ENCODE measurements around the gene ASRGL1.
"Not testable (repeated sequence)": the region's sequence is repeated elsewhere in the genome, so short reads cannot be mapped to it uniquely, and the experiment has no call there.

ASRGL1 gene

GRCh38 chr11:62338218-62338617, 970 bp downstream of the ASRGL1 start:
- ChIA-PET POLR2A (no interaction called here), CTCF (interaction anchor here (0.6 to 5.0 kb wide), 8 partner anchors 15 to 166 kb away, joined by 3 to 58 read pairs (median 4); no protein-coding TSS in a partner anchor)
- peak overlapping the region; percentile 63 for H3K4me3 ChIP-seq (ENCODE audit: low read depth, low read length)
- DNase-seq (ENCODE audit: low read depth, low spot score), result no peak
- no peak for TF ChIP-seq CTCF (IDR thresholded peaks at IDR 0.05; ENCODE audit: insufficient read depth, low read length, missing control alignments)

- POLR2A ChIA-PET, result no interaction called here
- CTCF ChIA-PET, result interaction anchor here (1.2 to 5.0 kb wide), 14 partner anchors 10 to 204 kb away, joined by 3 to 58 read pairs (median 4); no protein-coding TSS in a partner anchor
- TF ChIP-seq CTCF (IDR thresholded peaks at IDR 0.05; ENCODE audit: insufficient read depth, low read length, missing control alignments), result peak; percentile 67
- DNase-seq (ENCODE audit: low read depth, low spot score), result peak; percentile 12
- H3K4me3 ChIP-seq (ENCODE audit: low read depth, low read length), result no peak overlapping the region
Measured at GRCh38 chr11:62340269-62340901, 3.1 kb downstream of the ASRGL1 start.

GRCh38 chr11:62341588-62341987, 4.3 kb downstream of the ASRGL1 start:
- no peak overlapping the region for H3K4me3 ChIP-seq (ENCODE audit: low read depth, low read length)
- CTCF ChIA-PET, result interaction anchor here (1.5 to 5.0 kb wide), 6 partner anchors 12 to 202 kb away, joined by 3 to 58 read pairs (median 10); no protein-coding TSS in a partner anchor
- TF ChIP-seq CTCF (IDR thresholded peaks at IDR 0.05; ENCODE audit: insufficient read depth, low read length, missing control alignments), result no peak
- POLR2A ChIA-PET, result no interaction called here
- no peak for DNase-seq (ENCODE audit: low read depth, low spot score)

GRCh38 chr11:62343646-62344190, 6.5 kb downstream of the ASRGL1 start:
- CTCF ChIA-PET, result interaction anchor here (0.6 kb wide), 1 partner anchor 30 kb away, joined by 3 read pairs; no protein-coding TSS in a partner anchor
- DNase-seq (ENCODE audit: low read depth, low spot score); POLR2A ChIA-PET; H3K4me3 ChIP-seq (ENCODE audit: low read depth, low read length): not testable (repeated sequence)

- no peak overlapping the region for H3K4me3 ChIP-seq (ENCODE audit: low read depth, low read length)
- ChIA-PET CTCF (interaction anchor here (0.6 kb wide), 1 partner anchor 29 kb away, joined by 3 read pairs; no protein-coding TSS in a partner anchor), POLR2A (no interaction called here)
- DNase-seq (ENCODE audit: low read depth, low spot score), result no peak
- TF ChIP-seq CTCF (IDR thresholded peaks at IDR 0.05; ENCODE audit: insufficient read depth, low read length, missing control alignments), result no peak
Measured at GRCh38 chr11:62344210-62344609, 7.0 kb downstream of the ASRGL1 start.

- ChIA-PET POLR2A (no interaction called here), CTCF (interaction anchor here (1.2 to 1.7 kb wide), 2 partner anchors 32 to 34 kb away, joined by 4 to 5 read pairs; no protein-coding TSS in a partner anchor)
- TF ChIP-seq CTCF (IDR thresholded peaks at IDR 0.05; ENCODE audit: insufficient read depth, low read length, missing control alignments), result no peak
- DNase-seq (ENCODE audit: low read depth, low spot score), result no peak
- no peak overlapping the region for H3K4me3 ChIP-seq (ENCODE audit: low read depth, low read length)
Measured at GRCh38 chr11:62345861-62346260, 8.6 kb downstream of the ASRGL1 start.
